ENCODE measurements around the gene USP46.

The USP46 gene

DNA sequence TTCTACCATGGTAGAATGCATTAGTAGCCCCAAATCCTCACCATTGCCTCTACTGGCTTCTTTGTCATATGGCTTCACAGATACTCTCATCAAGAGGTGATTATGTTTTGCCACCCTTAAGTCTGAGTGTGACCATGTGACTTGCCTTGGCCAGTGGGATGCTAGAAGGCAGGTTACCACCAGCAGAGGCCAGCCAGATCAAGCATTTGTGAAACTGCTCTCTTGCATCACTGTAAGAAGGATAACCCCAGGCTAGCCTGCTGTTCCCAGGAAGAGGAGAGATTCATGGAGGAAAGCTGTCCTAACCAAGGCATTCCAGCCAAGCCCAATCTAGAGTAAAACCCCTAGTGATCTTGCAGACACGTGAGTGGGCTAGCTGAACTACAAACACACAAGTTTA, 46.8 kb downstream of the USP46 start:
- TF ChIP-seq, protein P1, sequence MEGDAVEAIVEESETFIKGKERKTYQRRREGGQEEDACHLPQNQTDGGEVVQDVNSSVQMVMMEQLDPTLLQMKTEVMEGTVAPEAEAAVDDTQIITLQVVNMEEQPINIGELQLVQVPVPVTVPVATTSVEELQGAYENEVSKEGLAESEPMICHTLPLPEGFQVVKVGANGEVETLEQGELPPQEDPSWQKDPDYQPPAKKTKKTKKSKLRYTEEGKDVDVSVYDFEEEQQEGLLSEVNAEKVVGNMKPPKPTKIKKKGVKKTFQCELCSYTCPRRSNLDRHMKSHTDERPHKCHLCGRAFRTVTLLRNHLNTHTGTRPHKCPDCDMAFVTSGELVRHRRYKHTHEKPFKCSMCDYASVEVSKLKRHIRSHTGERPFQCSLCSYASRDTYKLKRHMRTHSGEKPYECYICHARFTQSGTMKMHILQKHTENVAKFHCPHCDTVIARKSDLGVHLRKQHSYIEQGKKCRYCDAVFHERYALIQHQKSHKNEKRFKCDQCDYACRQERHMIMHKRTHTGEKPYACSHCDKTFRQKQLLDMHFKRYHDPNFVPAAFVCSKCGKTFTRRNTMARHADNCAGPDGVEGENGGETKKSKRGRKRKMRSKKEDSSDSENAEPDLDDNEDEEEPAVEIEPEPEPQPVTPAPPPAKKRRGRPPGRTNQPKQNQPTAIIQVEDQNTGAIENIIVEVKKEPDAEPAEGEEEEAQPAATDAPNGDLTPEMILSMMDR (IDR thresholded peaks at IDR 0.05) = no peak
- intact Hi-C loops (cut with DNase I; ENCODE audit: low total_unique reads) = no loop called here
- Histone ChIP-seq H3K27me3 (no peaks in the 10 kb centered on the region), H3K36me3 (peaks cover 10 to 19% (median 17%) of the 10 kb centered on the region in 3 donors), H3K4me3 (no peak overlapping the region), H3K9me3 (no peaks in the 10 kb centered on the region), H3K4me1 (no peaks in the 10 kb centered on the region), H3K27ac (no peak overlapping the region)
- DNase-seq = no peak

DNA sequence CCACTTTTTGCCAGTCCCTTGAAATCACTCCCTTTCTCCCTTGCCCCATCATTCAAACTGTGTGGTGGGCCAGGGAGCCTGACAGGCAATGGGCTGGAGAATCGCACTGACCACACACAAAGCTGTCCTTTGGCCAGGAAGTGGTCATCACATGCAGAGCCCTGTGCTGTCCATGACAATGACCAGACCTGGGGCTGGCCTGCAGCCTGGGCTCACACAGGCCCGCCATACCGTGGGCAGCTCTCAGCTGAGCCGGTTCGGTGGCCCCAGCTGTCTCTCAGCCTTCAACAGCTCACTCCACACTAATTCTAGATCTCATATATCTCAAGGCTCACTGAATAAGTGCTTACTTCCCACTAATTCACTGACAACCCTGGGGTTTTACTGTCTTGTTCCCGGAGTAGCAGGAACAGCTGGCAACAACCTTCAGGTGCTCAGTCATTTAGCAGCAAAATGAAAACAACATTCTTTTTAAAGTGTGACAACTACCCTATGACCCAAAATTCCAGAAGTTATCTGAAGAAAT, 48.0 kb downstream of the USP46 start:
- no peaks in the 10 kb centered on the region for H3K9me3 ChIP-seq
- intact Hi-C loops (cut with DNase I; ENCODE audit: low total_unique reads) = no loop called here
- TF ChIP-seq, protein P1 (IDR thresholded peaks at IDR 0.05) = no peak
- no peak for DNase-seq
- H3K36me3 ChIP-seq = peaks cover 10 to 19% (median 18%) of the 10 kb centered on the region in 3 donors
- H3K4me3 ChIP-seq = no peak overlapping the region
- H3K4me1 ChIP-seq = no peaks in the 10 kb centered on the region
- no peaks in the 10 kb centered on the region for H3K27me3 ChIP-seq
- no peak overlapping the region for H3K27ac ChIP-seq

DNA sequence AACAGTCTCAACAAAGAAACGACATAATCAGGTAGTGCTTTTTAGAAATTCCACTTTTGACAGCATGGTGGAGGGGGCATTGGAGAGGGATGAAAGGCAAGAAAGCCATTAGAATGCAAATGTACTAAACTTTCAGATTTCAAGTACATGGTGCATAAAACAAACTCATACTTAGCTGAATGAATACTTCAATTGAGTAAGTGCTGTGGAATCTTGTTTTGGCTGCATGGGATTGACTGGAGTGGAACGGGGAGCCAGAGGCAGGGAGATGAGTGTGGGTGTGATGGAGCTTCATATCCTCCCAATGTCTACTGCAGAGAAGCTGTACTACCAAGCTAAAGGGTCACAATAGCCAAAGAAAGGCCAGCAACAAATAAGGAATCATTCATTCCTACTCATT, 52.4 kb downstream of the USP46 start:
- H3K9me3 ChIP-seq = no peaks in the 10 kb centered on the region
- peaks cover 0 to 1% (median 0%) of the 10 kb centered on the region in 4 donors for H3K4me1 ChIP-seq
- intact Hi-C loops (cut with DNase I; ENCODE audit: low total_unique reads) = no loop called here
- no peak for DNase-seq
- no peak overlapping the region for H3K4me3 ChIP-seq
- H3K27me3 ChIP-seq = no peaks in the 10 kb centered on the region
- H3K27ac ChIP-seq = no peak overlapping the region
- TF ChIP-seq, protein P1 (IDR thresholded peaks at IDR 0.05) = no peak
- peaks cover 10 to 31% (median 25%) of the 10 kb centered on the region in 3 donors for H3K36me3 ChIP-seq

DNA sequence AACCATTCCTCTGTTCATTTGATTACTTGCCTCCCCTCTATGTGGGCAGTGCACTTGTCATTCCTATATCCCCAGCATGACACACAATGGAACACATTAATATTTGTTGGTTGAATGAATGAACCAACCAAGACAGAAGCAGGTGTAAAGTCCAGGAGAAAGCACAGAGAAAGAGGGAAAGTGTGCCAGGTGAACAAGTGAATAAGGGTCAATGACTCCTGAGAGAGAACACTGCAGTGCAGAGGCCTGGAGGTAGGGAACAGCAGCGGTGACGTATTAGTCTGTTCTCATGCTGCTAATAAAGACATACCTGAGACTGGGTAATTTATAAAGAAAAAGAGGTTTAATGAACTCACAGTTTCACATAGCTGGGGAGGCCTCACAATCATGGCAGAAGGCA, 53.1 kb downstream of the USP46 start:
- H3K9me3 ChIP-seq = no peaks in the 10 kb centered on the region
- peaks cover 10 to 33% (median 25%) of the 10 kb centered on the region in 3 donors for H3K36me3 ChIP-seq
- H3K4me1 ChIP-seq = peaks cover 0 to 5% (median 0%) of the 10 kb centered on the region in 4 donors
- no peak for DNase-seq
- intact Hi-C loops (cut with DNase I; ENCODE audit: low total_unique reads) = no loop called here
- H3K4me3 ChIP-seq = no peak overlapping the region
- no peak overlapping the region for H3K27ac ChIP-seq
- TF ChIP-seq, protein P1 (IDR thresholded peaks at IDR 0.05) = no peak
- no peaks in the 10 kb centered on the region for H3K27me3 ChIP-seq

DNA sequence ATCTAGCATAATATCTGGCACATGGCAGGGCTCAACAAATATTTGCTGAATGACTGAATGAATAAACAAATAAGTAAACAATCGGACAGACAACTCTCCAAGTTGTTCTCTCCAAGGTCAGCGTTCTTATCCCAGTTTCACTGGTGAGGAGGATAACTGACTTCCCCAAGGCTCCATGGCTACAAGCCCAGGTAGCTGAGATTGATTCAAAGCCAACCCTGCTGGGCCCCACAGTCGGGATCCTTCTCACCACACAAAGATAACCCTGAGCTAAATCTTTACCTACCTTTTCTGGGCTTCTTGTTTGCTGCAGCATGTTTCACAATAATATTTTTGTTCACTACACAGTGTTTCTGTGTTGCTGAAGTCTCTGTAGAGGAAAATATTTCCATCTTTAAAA, 54.9 kb downstream of the USP46 start:
- peaks cover 6 to 29% (median 27%) of the 10 kb centered on the region in 3 donors for H3K36me3 ChIP-seq
- no peaks in the 10 kb centered on the region for H3K9me3 ChIP-seq
- H3K4me3 ChIP-seq = no peak overlapping the region
- H3K27ac ChIP-seq = no peak overlapping the region
- peaks cover 0 to 5% (median 0%) of the 10 kb centered on the region in 4 donors for H3K4me1 ChIP-seq
- intact Hi-C loops (cut with DNase I; ENCODE audit: low total_unique reads) = no loop called here
- H3K27me3 ChIP-seq = no peaks in the 10 kb centered on the region
- TF ChIP-seq, protein P1 (IDR thresholded peaks at IDR 0.05) = no peak
- no peak for DNase-seq

DNA sequence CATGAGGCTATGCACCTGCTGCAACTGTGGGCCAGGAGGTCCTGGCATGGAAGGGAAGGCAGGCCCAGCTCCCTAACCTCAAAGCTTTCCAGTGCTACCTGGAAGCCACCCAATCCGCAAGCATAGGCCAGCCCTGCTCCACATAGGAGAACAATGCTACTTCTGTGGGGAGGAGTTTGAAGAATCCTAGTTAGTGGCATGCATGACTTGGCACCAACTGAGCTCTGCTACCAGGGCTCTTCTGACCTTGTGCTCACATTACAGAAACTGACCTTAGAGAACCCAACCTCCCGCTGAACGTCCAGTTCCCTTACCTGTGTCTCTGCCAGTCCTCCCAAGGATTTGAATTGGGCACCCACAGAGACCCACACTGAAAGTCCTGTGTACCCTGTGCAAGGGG, 58.8 kb downstream of the USP46 start:
- Histone ChIP-seq H3K27me3 (no peaks in the 10 kb centered on the region), H3K9me3 (no peaks in the 10 kb centered on the region), H3K4me1 (peaks cover 0 to 5% (median 0%) of the 10 kb centered on the region in 4 donors), H3K36me3 (peaks cover 26 to 43% (median 38%) of the 10 kb centered on the region in 3 donors), H3K27ac (no peak overlapping the region), H3K4me3 (no peak overlapping the region)
- intact Hi-C loops (cut with DNase I; ENCODE audit: low total_unique reads) = no loop called here
- TF ChIP-seq, protein P1 (IDR thresholded peaks at IDR 0.05) = no peak
- DNase-seq = no peak
